ENCODE measurements around the gene TNFSF8. TPM values are rescaled to one million over a fixed set of nuclear protein-coding genes. Genes with fewer than 3 reads are reported as not detected.

TNFSF8 gene
- total and polyA plus RNA-seq, 2 of the 8 experiments (the other 6 are each of a cell fraction or from before 2014, with no cell fraction given), result not detected

GRCh38 chr9:114936581-114936980 is 6.2 kb upstream of the TNFSF8 start:
- H3K4ac ChIP-seq (replicated peaks; ENCODE audit: insufficient read length, low read depth, low read length), result no peak overlapping the region
- H2AFZ ChIP-seq (ENCODE audit: low read length), result no peak overlapping the region
- CTCF ChIA-PET (ENCODE audit: partially characterized antibody), result interaction anchor here (0.7 to 1.8 kb wide), 7 partner anchors 15 to 254 kb away, joined by 3 to 6 read pairs (median 4); partner anchors contain the start of gene TEX48
- H3K79me1 ChIP-seq (ENCODE audit: low read depth, low read length), result no peaks in the 10 kb centered on the region
- H4K91ac ChIP-seq (replicated peaks; ENCODE audit: insufficient read length, low read length), result no peak overlapping the region
- no peak overlapping the region for H2AK5ac ChIP-seq (ENCODE audit: low read depth, low read length)
- no peak overlapping the region for H2BK20ac ChIP-seq (ENCODE audit: low read length)
- H3K4me2 ChIP-seq (ENCODE audit: insufficient read depth in 1 of 2, low read depth in 2 of 2, low read length in 2 of 2), result no peak overlapping the region
- H3K4me1 ChIP-seq (replicated peaks in 1 of 4; ENCODE audit: control insufficient read depth in 3 of 4, insufficient read depth in 4 of 4, low read length in 3 of 4), result no peaks in the 10 kb centered on the region
- H3K14ac ChIP-seq (ENCODE audit: insufficient read length), result no peak overlapping the region
- H3K27me3 ChIP-seq (replicated peaks in 1 of 4; ENCODE audit: control insufficient read depth in 3 of 4, extremely low read depth in 1 of 4, insufficient read depth in 3 of 4, low read length in 3 of 4), result peaks cover 8 to 22% (median 21%) of the 10 kb centered on the region in 4 experiments
- H4K8ac ChIP-seq (ENCODE audit: extremely low read depth, insufficient read depth, low read length), result no peak overlapping the region
- no peak for FAIRE-seq
- no peaks in the 10 kb centered on the region for H3K9me3 ChIP-seq (ENCODE audit: insufficient read depth in 2 of 2, low read depth in 1 of 2, low read length in 1 of 2)
- DNase-seq (ENCODE audit: low read depth in 1 of 2, low spot score in 2 of 2), result no peak
- no peak overlapping the region for H2BK120ac ChIP-seq (replicated peaks; ENCODE audit: low read depth, low read length)
- H3K27ac ChIP-seq (ENCODE audit: low read depth, low read length), result no peak overlapping the region
- H3K9ac ChIP-seq (replicated peaks in 1 of 4; ENCODE audit: extremely low read depth in 1 of 4, low read depth in 3 of 4, low read length in 3 of 4), result no peak overlapping the region
- no peak overlapping the region for H2BK12ac ChIP-seq (ENCODE audit: low read depth, low read length)
- 84% methylated on average over 1 of the region's 1 CpG; no CpG with 5 or more reads in 1 of the 2 experiments for WGBS, 2 experiments (ENCODE audit: extremely low coverage in 1 of 2, insufficient coverage in 1 of 2, insufficient read length in 1 of 2, insufficient replicate concordance in 2 of 2, low coverage in 1 of 2, low lambda C conversion rate in 2 of 2, missing lambda C conversion rate in 1 of 2)
- H3K18ac ChIP-seq (ENCODE audit: extremely low read depth, low read length), result no peak overlapping the region
- H2BK5ac ChIP-seq (ENCODE audit: low read depth, low read length), result no peak overlapping the region
- POLR2A ChIA-PET (ENCODE audit: partially characterized antibody), result no interaction called here
- no peak overlapping the region for H4K5ac ChIP-seq (ENCODE audit: insufficient read length, low read depth, low read length)
- no peaks in the 10 kb centered on the region for H3K23me2 ChIP-seq (ENCODE audit: low read depth, low read length)
- no peaks in the 10 kb centered on the region for H3K79me2 ChIP-seq (ENCODE audit: control insufficient read depth in 1 of 2, insufficient read depth in 2 of 2, low read length in 2 of 2)
- H2BK15ac ChIP-seq (ENCODE audit: low read length), result no peak overlapping the region
- no peaks in the 10 kb centered on the region for H3K36me3 ChIP-seq (ENCODE audit: control insufficient read depth in 2 of 4, insufficient read depth in 4 of 4, low read length in 3 of 4)
- peaks cover 2 to 3% of the 10 kb centered on the region in 2 experiments for H4K20me1 ChIP-seq (replicated peaks in 1 of 2; ENCODE audit: control insufficient read depth in 1 of 2, insufficient read depth in 2 of 2, low read length in 2 of 2)
- H3K23ac ChIP-seq (ENCODE audit: insufficient read length), result no peak overlapping the region
- no peak overlapping the region for H3K56ac ChIP-seq (replicated peaks; ENCODE audit: insufficient read length, low read depth, low read length)
- no peak overlapping the region for H3K4me3 ChIP-seq (ENCODE audit: extremely low read depth in 1 of 4, insufficient read depth in 2 of 4, low read depth in 3 of 4, low read length in 4 of 4)
- TF ChIP-seq EZH2 (IDR thresholded peaks at IDR 0.05; ENCODE audit: low read depth, low read length, severe bottlenecking) (no peak), GTF2F1 (IDR thresholded peaks at IDR 0.05; ENCODE audit: borderline replicate concordance, low read depth, low read length) (no peak), CREB1 (IDR thresholded peaks at IDR 0.05) (no peak), POLR2A (IDR thresholded peaks at IDR 0.05; ENCODE audit: control extremely low read depth in 1 of 2, low read depth in 2 of 2, low read length in 2 of 2) (no peak), ATF3 (IDR thresholded peaks at IDR 0.05; ENCODE audit: insufficient read depth, low read depth, low read length) (no peak), MAFK (IDR thresholded peaks at IDR 0.05; ENCODE audit: low read depth, low read length) (no peak), TBP (IDR thresholded peaks at IDR 0.05; ENCODE audit: low read depth, low read length) (no peak), KDM5A (IDR thresholded peaks at IDR 0.05; ENCODE audit: low read length) (no peak), RFX5 (IDR thresholded peaks at IDR 0.05; ENCODE audit: borderline replicate concordance, low read depth, low read length) (no peak), CBX8 (IDR thresholded peaks at IDR 0.05; ENCODE audit: borderline replicate concordance, low read depth, low read length) (no peak), MAX (IDR thresholded peaks at IDR 0.05) (no peak), HDAC6 (IDR thresholded peaks at IDR 0.05; ENCODE audit: low read depth, low read length) (no peak), SUZ12 (IDR thresholded peaks at IDR 0.05; ENCODE audit: low read length) (no peak), TAF1 (IDR thresholded peaks at IDR 0.05; ENCODE audit: low read depth, low read length) (no peak), PHF8 (conservative IDR thresholded peaks at IDR 0.05; ENCODE audit: low read depth, low read length) (no peak)

Measured in H1 (cell line).